Measurements from ENCODE around the gene PCDH9.

PCDH9 gene

GRCh38 chr13:67076378-67076777, 153.8 kb downstream of the PCDH9 start:
- TF ChIP-seq POLR2AphosphoS5 (IDR thresholded peaks at IDR 0.05; ENCODE audit: low read depth) (no peak), GABPA (IDR thresholded peaks at IDR 0.05; ENCODE audit: low read depth) (no peak), SPI1 (IDR thresholded peaks at IDR 0.05; ENCODE audit: borderline replicate concordance, low read depth) (no peak), CTCF (IDR thresholded peaks at IDR 0.05; ENCODE audit: insufficient read depth, low read length) (no peak), REST (IDR thresholded peaks at IDR 0.05; ENCODE audit: insufficient replicate concordance, low read depth) (no peak)
- no peak for DNase-seq (ENCODE audit: low read depth in 1 of 2, low spot score in 1 of 2)
- no peaks in the 10 kb centered on the region for H3K27me3 ChIP-seq (ENCODE audit: insufficient read depth, poor library complexity, severe bottlenecking)
- H3K27ac ChIP-seq (replicated peaks) = no peak overlapping the region
- H3K4me3 ChIP-seq (replicated peaks; ENCODE audit: insufficient read depth, low read length) = no peak overlapping the region

- H3K27ac ChIP-seq (replicated peaks) = no peak overlapping the region
- no peak overlapping the region for H3K4me3 ChIP-seq (replicated peaks; ENCODE audit: insufficient read depth, low read length)
- no peak for TF ChIP-seq POLR2AphosphoS5 (IDR thresholded peaks at IDR 0.05; ENCODE audit: low read depth)
- no peak for TF ChIP-seq GABPA (IDR thresholded peaks at IDR 0.05; ENCODE audit: low read depth)
- TF ChIP-seq REST (IDR thresholded peaks at IDR 0.05; ENCODE audit: insufficient replicate concordance, low read depth) = no peak
- TF ChIP-seq SPI1 (IDR thresholded peaks at IDR 0.05; ENCODE audit: borderline replicate concordance, low read depth) = no peak
- no peak for DNase-seq (ENCODE audit: low read depth in 1 of 2, low spot score in 1 of 2)
- H3K27me3 ChIP-seq (ENCODE audit: insufficient read depth, poor library complexity, severe bottlenecking) = no peaks in the 10 kb centered on the region
These were observed 154.9 kb downstream of the PCDH9 start for GRCh38 chr13:67075239-67075638.

GRCh38 chr13:67071918-67072598, 158.1 kb downstream of the PCDH9 start:
- TF ChIP-seq POLR2AphosphoS5 (IDR thresholded peaks at IDR 0.05; ENCODE audit: low read depth) (no peak), CTCF (IDR thresholded peaks at IDR 0.05; ENCODE audit: insufficient read depth, low read length) (no peak), REST (IDR thresholded peaks at IDR 0.05; ENCODE audit: insufficient replicate concordance, low read depth) (no peak), SPI1 (IDR thresholded peaks at IDR 0.05; ENCODE audit: borderline replicate concordance, low read depth) (no peak), GABPA (IDR thresholded peaks at IDR 0.05; ENCODE audit: low read depth) (no peak)
- H3K27me3 ChIP-seq (ENCODE audit: insufficient read depth, poor library complexity, severe bottlenecking) = no peaks in the 10 kb centered on the region
- H3K27ac ChIP-seq (replicated peaks) = no peak overlapping the region
- H3K4me3 ChIP-seq (replicated peaks; ENCODE audit: insufficient read depth, low read length) = no peak overlapping the region
- no peak for DNase-seq (ENCODE audit: low read depth in 1 of 2, low spot score in 1 of 2)
